HCT116 (cell line): ENCODE results near the gene SYN1. TPM values are rescaled to one million over a fixed set of nuclear protein-coding genes. Genes with fewer than 3 reads are reported as not detected.

Experiments
- ATAC-seq: fragments of 200-7000 bp; cut with Tn5 transposase; 2 replicates; pipeline ENCODE4 v1.9.1; 2020; ENCODE audit warnings: mild to moderate bottlenecking, moderate library complexity
- BruUV-seq: library from RNA; stranded (reverse); fragments of 400-500 nt; replicated peaks from 2 replicates; lab custom pipeline; 2021; lab: Mats Ljungman, UMichigan
- CTCF ChIA-PET: fragments of 300-600 bp; sonication (Branson Sonifier 250); formaldehyde crosslinking; loops from one replicate; lab custom pipeline; 2021; ENCODE audit warnings: antibody characterized with exemption; lab: Charles Lee
- POLR2A ChIA-PET: fragments of 300-600, 350-600 bp; sonication (Branson Sonifier 250); formaldehyde crosslinking; loops from one replicate; lab custom pipeline; 2021; ENCODE audit warnings: antibody characterized with exemption; lab: Charles Lee
- RAD21 ChIA-PET, 2 experiments: fragments of 300-600 bp; sonication (Branson Sonifier 250); formaldehyde crosslinking; loops; one replicate each; lab custom pipeline; 2023; ENCODE audit warnings: low total read pairs in 2 of 2; ENCODE audit not compliant: uncharacterized antibody in 2 of 2, unreplicated experiment in 2 of 2, low non-redundant PET in 1 of 2; lab: Charles Lee
- DNase-seq: peaks from one replicate; pipeline ENCODE4 v3.0.0-alpha.2; 2010; ENCODE audit warnings: low read depth, low spot score
- H2AFZ ChIP-seq: fragments of 200-600 bp; shearing (Covaris generic), sonication (generic); 2 replicates; pipeline ENCODE4 v1.6.1; 2017; ENCODE audit warnings: low read depth, mixed run types, mixed read lengths, antibody characterized with exemption, low read length; ENCODE audit not compliant: poor library complexity, severe bottlenecking
- H3K27ac ChIP-seq: 2 replicates; pipeline ENCODE4 v1.5.1; 2012; ENCODE audit warnings: low read depth, low read length
- H3K27me3 ChIP-seq: fragments of 200-600 bp; sonication (generic); 2 replicates; pipeline ENCODE4 v1.6.1; 2016; ENCODE audit warnings: mixed run types, low read length, mixed read lengths; ENCODE audit not compliant: insufficient read depth
- H3K36me3 ChIP-seq, 2 experiments: fragments of 200-500 bp in 1 of 2; fragments of 200-600 bp in 1 of 2; sonication (Bioruptor generic) in 1 of 2; sonication (generic) in 1 of 2; 2 replicates each; pipeline versions ENCODE4 v1.5.1 to v1.6.1; 2014 to 2016; ENCODE audit warnings: low read length in 2 of 2, inconsistent platforms in 1 of 2, mixed read lengths in 1 of 2, mixed run types in 1 of 2; ENCODE audit not compliant: insufficient read depth in 2 of 2, control insufficient read depth in 1 of 2
- H3K4me1 ChIP-seq, 2 experiments: fragments of 200-600 bp in 1 of 2; sonication (generic) in 1 of 2; 2 replicates each; pipeline versions ENCODE4 v1.5.1 to v1.6.1; 2012 to 2017; ENCODE audit warnings: low read length in 2 of 2, inconsistent platforms in 1 of 2, mild to moderate bottlenecking in 1 of 2, mixed read lengths in 1 of 2, mixed run types in 1 of 2, moderate library complexity in 1 of 2; ENCODE audit not compliant: insufficient read depth in 2 of 2, control insufficient read depth in 1 of 2
- H3K4me2 ChIP-seq: fragments of 200-600 bp; sonication (generic); 2 replicates; pipeline ENCODE4 v1.6.1; 2017; ENCODE audit warnings: mixed run types, low read length, mixed read lengths
- H3K4me3 ChIP-seq, 2 experiments: fragments of 200-600 bp in 1 of 2; sonication (generic) in 1 of 2; replicated peaks in 1 of 2; 2 replicates each; pipeline ENCODE4 v1.5.1; 2011 to 2016; ENCODE audit warnings: low read length in 2 of 2, control low read depth in 1 of 2, low read depth in 1 of 2, mild to moderate bottlenecking in 1 of 2, mixed read lengths in 1 of 2, mixed run types in 1 of 2
- H3K79me2 ChIP-seq: fragments of 200-600 bp; sonication (generic); 2 replicates; pipeline ENCODE4 v1.6.1; 2017; ENCODE audit warnings: mild to moderate bottlenecking, mixed run types, low read length, moderate library complexity, mixed read lengths; ENCODE audit not compliant: insufficient read depth
- H3K9ac ChIP-seq: fragments of 200-600 bp; sonication (generic); 2 replicates; pipeline ENCODE4 v1.6.1; 2016; ENCODE audit warnings: low read length, mixed read lengths
- H3K9me2 ChIP-seq: fragments of 200-600 bp; sonication (generic), shearing (Covaris generic); 2 replicates; pipeline ENCODE4 v1.6.1; 2017; ENCODE audit warnings: mixed run types, mild to moderate bottlenecking, moderate library complexity; ENCODE audit not compliant: insufficient read depth
- H3K9me3 ChIP-seq, 2 experiments: fragments of 200-500 bp in 1 of 2; fragments of 200-600 bp in 1 of 2; sonication (Bioruptor generic) in 1 of 2; sonication (generic) in 1 of 2; 2 replicates each; pipeline ENCODE4 v1.6.1; 2014 to 2017; ENCODE audit warnings: low read length in 2 of 2, mixed read lengths in 2 of 2, inconsistent platforms in 1 of 2, low read depth in 1 of 2, mild to moderate bottlenecking in 1 of 2, mixed run types in 1 of 2, moderate library complexity in 1 of 2; ENCODE audit not compliant: control insufficient read depth in 1 of 2, insufficient read depth in 1 of 2
- H4K20me1 ChIP-seq: fragments of 200-600 bp; sonication (generic), shearing (Covaris generic); 2 replicates; pipeline ENCODE4 v1.6.1; 2017; ENCODE audit warnings: mixed run types, mild to moderate bottlenecking, moderate library complexity; ENCODE audit not compliant: insufficient read depth
- CBX3 ChIP-seq: IDR thresholded peaks from 2 replicates; pipeline ENCODE4 v1.6.1; 2012; ENCODE audit warnings: low read depth
- CEBPB ChIP-seq: IDR thresholded peaks from 2 replicates; pipeline ENCODE4 v1.6.1; 2012; ENCODE audit warnings: low read depth
- EGR1 ChIP-seq: IDR thresholded peaks from 2 replicates; pipeline ENCODE4 v1.6.1; 2012; ENCODE audit warnings: low read depth
- FOSL1 ChIP-seq: IDR thresholded peaks from 2 replicates; pipeline ENCODE4 v1.6.1; 2012; ENCODE audit warnings: low read depth
- JUND ChIP-seq: IDR thresholded peaks from 2 replicates; pipeline ENCODE4 v1.6.1; 2012
- RAD21 ChIP-seq: IDR thresholded peaks from 2 replicates; pipeline ENCODE4 v1.6.1; 2012; ENCODE audit warnings: low read depth, mild to moderate bottlenecking
- SIN3A ChIP-seq: IDR thresholded peaks from 2 replicates; pipeline ENCODE4 v1.6.1; 2012; ENCODE audit warnings: low read depth
- TCF7L2 ChIP-seq: IDR thresholded peaks from 2 replicates; pipeline ENCODE4 v1.7.0; 2011; ENCODE audit warnings: borderline replicate concordance, inconsistent platforms; ENCODE audit not compliant: insufficient read depth, insufficient read length; ENCODE audit errors: extremely low read depth
- intact Hi-C: fragments of 100-400 bp; cut with micrococcal nuclease; formaldehyde crosslinking; loops from 2 replicates; pipeline ENCODE4 v1.10.0; 2022
- microRNA-seq: library from miRNA; unstranded; fragments of <30 nt; microRNA quantifications from one replicate; pipeline ENCODE4, GENCODE V29; 2016; ENCODE audit warnings: borderline number of aligned reads
- total RNA-seq: library from RNA; stranded (reverse); gene quantifications from one replicate; pipeline ENCODE4 v1.2.1, GENCODE V29; 2021; ENCODE audit not compliant: unreplicated experiment
- TF ChIP-seq, protein P1 (sequence below), 3 experiments: fragments of 200-600 bp in 1 of 3; sonication (generic) in 1 of 3; IDR thresholded peaks in 2 of 3; conservative IDR thresholded peaks in 1 of 3; 2 replicates each; pipeline ENCODE4 v1.5.1; 2012 to 2017; ENCODE audit warnings: low read depth in 2 of 3, low read length in 2 of 3, antibody characterized with exemption in 1 of 3, borderline replicate concordance in 1 of 3, control low read depth in 1 of 3, mild to moderate bottlenecking in 1 of 3, mixed read lengths in 1 of 3, mixed run types in 1 of 3, moderate library complexity in 1 of 3; ENCODE audit not compliant: insufficient read depth in 1 of 3
- TF ChIP-seq, protein P2 (sequence below): IDR thresholded peaks from 2 replicates; pipeline ENCODE4 v1.6.1; 2012

SYN1 gene
- total RNA-seq, 1 experiment from 2014 or later: 0.86 TPM

DNA sequence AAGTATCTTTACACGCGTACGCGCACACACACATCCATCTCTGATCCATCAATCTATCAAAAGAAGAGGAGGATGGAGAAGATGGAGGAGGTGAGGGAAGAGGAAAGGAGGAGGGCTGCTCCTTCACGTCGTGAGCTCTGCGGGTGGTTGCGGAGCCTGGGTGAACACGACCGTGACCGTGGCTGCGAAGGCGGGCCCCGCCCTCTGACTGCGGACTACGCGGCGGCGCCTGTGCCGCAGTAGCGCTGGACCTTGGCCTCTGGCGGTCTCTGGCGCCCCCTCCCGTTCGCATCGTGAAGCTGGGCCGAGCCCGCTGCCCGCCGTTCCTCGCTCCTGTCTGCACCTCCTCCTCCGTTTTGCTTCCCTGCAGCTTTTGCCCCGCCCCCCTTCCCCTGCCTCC lies 96.4 kb downstream of the SYN1 start:
- no peaks in the 10 kb centered on the region for H3K9me3 ChIP-seq
- TF ChIP-seq, protein P1, sequence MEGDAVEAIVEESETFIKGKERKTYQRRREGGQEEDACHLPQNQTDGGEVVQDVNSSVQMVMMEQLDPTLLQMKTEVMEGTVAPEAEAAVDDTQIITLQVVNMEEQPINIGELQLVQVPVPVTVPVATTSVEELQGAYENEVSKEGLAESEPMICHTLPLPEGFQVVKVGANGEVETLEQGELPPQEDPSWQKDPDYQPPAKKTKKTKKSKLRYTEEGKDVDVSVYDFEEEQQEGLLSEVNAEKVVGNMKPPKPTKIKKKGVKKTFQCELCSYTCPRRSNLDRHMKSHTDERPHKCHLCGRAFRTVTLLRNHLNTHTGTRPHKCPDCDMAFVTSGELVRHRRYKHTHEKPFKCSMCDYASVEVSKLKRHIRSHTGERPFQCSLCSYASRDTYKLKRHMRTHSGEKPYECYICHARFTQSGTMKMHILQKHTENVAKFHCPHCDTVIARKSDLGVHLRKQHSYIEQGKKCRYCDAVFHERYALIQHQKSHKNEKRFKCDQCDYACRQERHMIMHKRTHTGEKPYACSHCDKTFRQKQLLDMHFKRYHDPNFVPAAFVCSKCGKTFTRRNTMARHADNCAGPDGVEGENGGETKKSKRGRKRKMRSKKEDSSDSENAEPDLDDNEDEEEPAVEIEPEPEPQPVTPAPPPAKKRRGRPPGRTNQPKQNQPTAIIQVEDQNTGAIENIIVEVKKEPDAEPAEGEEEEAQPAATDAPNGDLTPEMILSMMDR (IDR thresholded peaks at IDR 0.05 in 2 of 3, conservative IDR thresholded peaks at IDR 0.05 in 1 of 3; ENCODE audit: borderline replicate concordance in 1 of 3, insufficient read depth in 1 of 3, low read depth in 2 of 3, low read length in 2 of 3): peak; percentile 41 to 62 (median 59); a peak in 5 of 6 replicates
- TF ChIP-seq CBX3 (0 out of 2 replicates have a peak, but pooled peaks have one; percentile 19), FOSL1 (no peak), RAD21 (peak; percentile 89), CEBPB (no peak), EGR1 (no peak), SIN3A (no peak), JUND (no peak), TCF7L2 (peak; percentile 19)
- TF ChIP-seq, protein P2, sequence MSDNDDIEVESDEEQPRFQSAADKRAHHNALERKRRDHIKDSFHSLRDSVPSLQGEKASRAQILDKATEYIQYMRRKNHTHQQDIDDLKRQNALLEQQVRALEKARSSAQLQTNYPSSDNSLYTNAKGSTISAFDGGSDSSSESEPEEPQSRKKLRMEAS: no peak; the same call in 1 of the 2 replicates
- intact Hi-C loops: loop anchor here (1.0 kb wide), 2 partner anchors 26 to 330 kb away; partner anchors contain the start of gene UBA1
- DNase-seq (peak; percentile 38), ATAC-seq (peak; percentile 99)
- no peaks in the 10 kb centered on the region for H3K27me3 ChIP-seq
- no TSS peak for BruUV-seq
- H3K27ac ChIP-seq: no peak overlapping the region
- H3K9ac ChIP-seq: no peak overlapping the region
- peaks cover 0 to 6% of the 10 kb centered on the region in 2 experiments; a peak in 1 of 4 replicates for H3K4me1 ChIP-seq
- no peaks in the 10 kb centered on the region for H3K9me2 ChIP-seq
- H4K20me1 ChIP-seq: no peaks in the 10 kb centered on the region
- RAD21 ChIA-PET: interaction anchor here (0.6 to 1.2 kb wide), 4 partner anchors 26 to 401 kb away, joined by 3 to 5 read pairs (median 5); no protein-coding TSS in a partner anchor
- peak overlapping the region; percentile 74 for H2AFZ ChIP-seq
- CTCF ChIA-PET: interaction anchor here (0.5 to 2.4 kb wide), 12 partner anchors 9 to 939 kb away, joined by 3 to 12 read pairs (median 4); no protein-coding TSS in a partner anchor
- H3K4me3 ChIP-seq: peak overlapping the region; percentile 2 to 20; a peak in 1 of 4 replicates
- H3K36me3 ChIP-seq: no peaks in the 10 kb centered on the region
- H3K4me2 ChIP-seq: peak overlapping the region; percentile 66
- H3K79me2 ChIP-seq: no peaks in the 10 kb centered on the region
- POLR2A ChIA-PET: interaction anchor here (1.5 to 1.9 kb wide), 2 partner anchors 290 to 332 kb away, joined by 5 to 7 read pairs; no protein-coding TSS in a partner anchor

Small RNA genes within 50 kb of the gene (microRNA-seq; reads per million reads assigned to microRNA genes)
- not detected for gene MIR4769

Other genes with a start within 250 kb of the SYN1 start
- gene ZNF157, start 249.3 kb downstream of the SYN1 start, total RNA-seq: not detected
- gene ZNF41, start 136.6 kb downstream of the SYN1 start, total RNA-seq: 7.4 TPM
- gene ARAF, start 58.7 kb downstream of the SYN1 start, total RNA-seq: 35.4 TPM
- 225 TPM for gene TIMP1, start 37.4 kb downstream of the SYN1 start, total RNA-seq
- gene CFP, start 10.1 kb upstream of the SYN1 start, total RNA-seq: 1.3 TPM
- 57.0 TPM for gene ELK1, start 30.7 kb upstream of the SYN1 start, total RNA-seq
- gene UXT, start 39.3 kb upstream of the SYN1 start, total RNA-seq: 106 TPM
- gene ZNF81, start 217.0 kb upstream of the SYN1 start, total RNA-seq: 4.8 TPM